ENCODE results near the gene TMEM144.

The TMEM144 gene

DNA sequence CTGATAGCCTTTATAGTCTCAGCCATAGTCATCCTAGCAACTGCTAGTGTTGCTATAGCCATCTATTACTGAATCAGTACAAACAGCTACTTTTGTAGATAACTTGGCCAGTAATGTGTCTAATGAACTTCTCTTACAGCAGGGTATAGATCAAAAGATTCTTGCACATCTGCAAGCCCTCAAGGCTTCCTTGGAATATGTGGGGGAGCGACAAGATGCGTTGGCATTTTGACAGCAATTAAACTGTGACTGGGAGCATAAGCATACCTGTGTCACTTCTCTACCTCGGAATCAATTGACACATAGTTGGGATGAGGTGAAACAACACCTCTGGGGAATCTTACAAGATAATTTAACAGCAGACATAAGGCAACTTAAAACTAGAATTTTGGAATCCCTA is 87.6 kb downstream of the TMEM144 start:
- no peaks in the 10 kb centered on the region for H3K36me3 ChIP-seq (ENCODE audit: insufficient read depth, insufficient read length, low read length)
- no peak overlapping the region for H3K9ac ChIP-seq (ENCODE audit: insufficient read length, low read depth)
- no peaks in the 10 kb centered on the region for H3K4me1 ChIP-seq (ENCODE audit: insufficient read depth, insufficient read length)
- H3K9me3 ChIP-seq (ENCODE audit: insufficient read depth, low read length), result peaks cover 16% of the 10 kb centered on the region; the same call in 1 of the 2 replicates
- no peak for TF ChIP-seq ZNF274 (IDR thresholded peaks at IDR 0.05; ENCODE audit: low read depth, low read length)
- no peak for TF ChIP-seq YY1 (IDR thresholded peaks at IDR 0.05; ENCODE audit: insufficient read depth, insufficient read length)
- no peak for TF ChIP-seq SUZ12 (IDR thresholded peaks at IDR 0.05; ENCODE audit: extremely low read depth, insufficient read depth, insufficient read length)
- H3K27me3 ChIP-seq (ENCODE audit: insufficient read depth, insufficient read length), result no peaks in the 10 kb centered on the region
- no peak overlapping the region for H3K4me3 ChIP-seq (ENCODE audit: insufficient read length, low read depth)
- DNase-seq (ENCODE audit: low read depth, low spot score), result no peak

DNA sequence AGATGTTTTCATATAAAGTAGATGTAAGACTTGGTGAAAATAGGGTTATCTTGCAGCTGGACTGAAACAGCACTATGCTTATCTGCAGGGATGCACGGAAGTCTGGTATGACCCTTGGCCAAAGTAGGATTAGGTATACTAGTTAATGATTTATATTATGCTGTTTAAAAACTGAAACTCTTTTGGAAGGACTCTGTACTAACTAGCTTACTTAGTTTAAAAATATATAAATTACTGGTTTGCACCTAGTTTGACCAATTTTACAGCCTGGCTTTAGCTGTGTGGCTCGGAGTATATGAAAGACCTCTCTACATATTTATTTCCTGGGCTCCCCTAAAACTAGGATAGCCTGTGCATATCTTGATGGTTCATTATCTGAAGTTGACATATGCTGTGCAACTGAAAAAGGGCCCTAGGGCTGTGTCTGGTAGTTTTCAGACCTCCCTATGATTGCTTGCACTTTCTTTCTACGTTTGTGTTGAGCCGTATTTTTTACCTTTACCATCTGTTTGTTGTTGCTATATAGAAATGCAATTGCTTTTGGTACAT is 89.2 kb downstream of the TMEM144 start:
- no peak for DNase-seq (ENCODE audit: low read depth, low spot score)
- no peak for TF ChIP-seq ZNF274 (IDR thresholded peaks at IDR 0.05; ENCODE audit: low read depth, low read length)
- TF ChIP-seq SUZ12 (IDR thresholded peaks at IDR 0.05; ENCODE audit: extremely low read depth, insufficient read depth, insufficient read length), result no peak
- no peak for TF ChIP-seq YY1 (IDR thresholded peaks at IDR 0.05; ENCODE audit: insufficient read depth, insufficient read length)

DNA sequence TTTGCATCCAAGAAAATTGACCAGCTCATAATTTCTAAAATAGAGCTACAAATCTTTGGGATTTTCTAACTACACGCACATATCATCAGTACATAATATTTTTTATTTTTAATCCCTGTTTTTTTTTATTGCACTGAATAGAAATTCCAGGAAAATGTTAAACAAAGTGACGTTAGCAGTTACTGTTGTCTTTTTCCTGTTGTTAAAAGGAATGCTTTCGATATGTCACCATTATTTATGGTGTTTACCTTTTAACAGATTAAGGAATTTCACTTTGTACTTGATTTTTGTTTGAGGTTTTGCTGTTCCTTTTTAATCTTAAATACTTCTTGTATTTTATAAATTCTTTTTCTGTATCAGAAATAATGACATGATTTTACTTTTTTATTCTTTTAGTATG is 89.7 kb downstream of the TMEM144 start:
- H3K36me3 ChIP-seq (ENCODE audit: insufficient read depth, insufficient read length, low read length), result no peaks in the 10 kb centered on the region
- no peaks in the 10 kb centered on the region for H3K4me1 ChIP-seq (ENCODE audit: insufficient read depth, insufficient read length)
- H3K4me3 ChIP-seq (ENCODE audit: insufficient read length, low read depth), result no peak overlapping the region
- 0 out of 2 replicates have a peak, but pooled peaks cover 6% of the 10 kb centered on the region for H3K9me3 ChIP-seq (ENCODE audit: insufficient read depth, low read length)
- H3K27me3 ChIP-seq (ENCODE audit: insufficient read depth, insufficient read length), result no peaks in the 10 kb centered on the region
- DNase-seq (ENCODE audit: low read depth, low spot score), result no peak
- H3K9ac ChIP-seq (ENCODE audit: insufficient read length, low read depth), result no peak overlapping the region
- TF ChIP-seq ZNF274 (IDR thresholded peaks at IDR 0.05; ENCODE audit: low read depth, low read length), result no peak

More for the DNA sequence above, 89.2 kb downstream of the TMEM144 start:
- Histone ChIP-seq H3K9me3 (ENCODE audit: insufficient read depth, low read length) (0 out of 2 replicates have a peak, but pooled peaks cover 6% of the 10 kb centered on the region), H3K4me1 (ENCODE audit: insufficient read depth, insufficient read length) (no peaks in the 10 kb centered on the region), H3K9ac (ENCODE audit: insufficient read length, low read depth) (no peak overlapping the region), H3K4me3 (ENCODE audit: insufficient read length, low read depth) (no peak overlapping the region), H3K27me3 (ENCODE audit: insufficient read depth, insufficient read length) (no peaks in the 10 kb centered on the region), H3K36me3 (ENCODE audit: insufficient read depth, insufficient read length, low read length) (no peaks in the 10 kb centered on the region)

DNA sequence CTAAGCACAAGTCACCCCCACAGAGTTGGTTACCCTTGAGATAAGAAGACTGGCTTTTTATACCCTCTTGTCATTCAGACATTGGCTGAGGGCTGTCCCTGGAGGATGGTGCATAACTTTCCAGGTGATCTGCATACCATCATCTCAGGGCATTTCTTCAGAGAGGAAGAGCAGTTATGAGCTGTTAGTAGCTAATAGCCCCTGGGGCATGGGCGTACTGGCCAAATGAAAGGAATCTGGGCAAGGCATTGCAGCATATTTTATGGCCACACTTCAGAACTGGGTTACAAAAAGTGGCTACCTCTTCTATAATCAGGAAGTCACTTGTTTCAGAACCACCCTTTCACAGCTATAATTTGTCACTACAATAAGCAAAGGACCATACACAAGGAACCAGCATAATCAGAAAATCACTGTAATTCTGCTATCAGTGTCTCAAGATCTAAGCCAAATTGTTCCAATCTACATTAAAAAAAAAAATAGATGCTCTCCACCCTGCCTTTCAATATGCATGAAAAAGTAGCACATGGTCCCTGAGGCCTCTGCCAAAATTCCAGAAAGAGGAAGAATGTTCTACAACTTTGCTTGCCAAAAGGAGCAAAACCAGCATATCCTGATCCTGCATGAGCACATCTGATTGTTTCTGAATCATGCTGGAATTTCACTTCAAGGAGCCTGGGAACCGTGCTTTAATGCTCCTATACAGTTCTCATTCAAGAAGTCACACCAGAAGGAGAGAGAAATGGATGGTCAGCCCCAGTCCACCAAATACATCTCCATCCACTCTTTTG is 92.0 kb downstream of the TMEM144 start:
- H3K9ac ChIP-seq (ENCODE audit: insufficient read length, low read depth), result no peak overlapping the region
- TF ChIP-seq YY1 (IDR thresholded peaks at IDR 0.05; ENCODE audit: insufficient read depth, insufficient read length) (no peak), SUZ12 (IDR thresholded peaks at IDR 0.05; ENCODE audit: extremely low read depth, insufficient read depth, insufficient read length) (no peak), ZNF274 (IDR thresholded peaks at IDR 0.05; ENCODE audit: low read depth, low read length) (no peak)
- no peaks in the 10 kb centered on the region for H3K36me3 ChIP-seq (ENCODE audit: insufficient read depth, insufficient read length, low read length)
- no peaks in the 10 kb centered on the region for H3K27me3 ChIP-seq (ENCODE audit: insufficient read depth, insufficient read length)
- H3K4me1 ChIP-seq (ENCODE audit: insufficient read depth, insufficient read length), result no peaks in the 10 kb centered on the region
- no peak for DNase-seq (ENCODE audit: low read depth, low spot score)
- no peak overlapping the region for H3K4me3 ChIP-seq (ENCODE audit: insufficient read length, low read depth)
- H3K9me3 ChIP-seq (ENCODE audit: insufficient read depth, low read length), result 0 out of 2 replicates have a peak, but pooled peaks cover 6% of the 10 kb centered on the region

DNA sequence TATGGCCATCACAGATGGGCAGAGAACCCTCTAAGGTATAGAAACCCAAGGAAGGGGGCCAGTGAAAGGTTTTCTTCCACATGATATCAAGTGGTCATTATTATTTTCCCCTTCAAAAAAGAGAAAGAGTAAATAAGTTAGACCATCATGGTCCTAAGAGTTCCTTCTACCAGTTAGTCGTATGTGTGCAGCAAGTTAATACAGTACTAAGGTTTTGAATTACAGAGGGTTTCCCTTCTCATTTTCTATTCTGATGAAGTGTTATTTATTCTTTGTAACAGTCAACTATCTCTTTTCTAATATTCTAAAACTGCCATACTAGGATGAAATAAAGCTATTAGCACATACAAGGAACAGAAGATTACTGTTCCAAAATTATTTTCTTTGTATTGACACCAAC is 94.4 kb downstream of the TMEM144 start:
- no peak overlapping the region for H3K9ac ChIP-seq (ENCODE audit: insufficient read length, low read depth)
- no peak for DNase-seq (ENCODE audit: low read depth, low spot score)
- H3K4me3 ChIP-seq (ENCODE audit: insufficient read length, low read depth), result no peak overlapping the region
- TF ChIP-seq YY1 (IDR thresholded peaks at IDR 0.05; ENCODE audit: insufficient read depth, insufficient read length) (no peak), ZNF274 (IDR thresholded peaks at IDR 0.05; ENCODE audit: low read depth, low read length) (no peak), SUZ12 (IDR thresholded peaks at IDR 0.05; ENCODE audit: extremely low read depth, insufficient read depth, insufficient read length) (no peak)
- H3K4me1 ChIP-seq (ENCODE audit: insufficient read depth, insufficient read length), result no peaks in the 10 kb centered on the region
- H3K9me3 ChIP-seq (ENCODE audit: insufficient read depth, low read length), result no peaks in the 10 kb centered on the region
- H3K27me3 ChIP-seq (ENCODE audit: insufficient read depth, insufficient read length), result no peaks in the 10 kb centered on the region
- no peaks in the 10 kb centered on the region for H3K36me3 ChIP-seq (ENCODE audit: insufficient read depth, insufficient read length, low read length)

All from NT2/D1 (cell line).